KOPT-K1 (cell line): Measurements from ENCODE around the gene MCM5.
A peak's percentile ranks its signal among the peaks of the same experiment; 100 is the strongest.
"Not testable (repeated sequence)": the region's sequence is repeated elsewhere in the genome, so short reads cannot be mapped to it uniquely, and the experiment has no call there.

Experiments used
- H3K27ac ChIP-seq: fragments of 200-600 bp; sonication (generic); 2 replicates; pipeline ENCODE4 v1.5.1; 2016; ENCODE audit warnings: antibody characterized with exemption, mild to moderate bottlenecking, low read depth, low read length; ENCODE audit not compliant: poor library complexity, severe bottlenecking
- H3K36me3 ChIP-seq: fragments of 200-600 bp; sonication (generic); 2 replicates; pipeline ENCODE4 v1.5.1; 2017; ENCODE audit warnings: antibody characterized with exemption, mild to moderate bottlenecking, low read length, moderate library complexity; ENCODE audit not compliant: insufficient read depth
- H3K9me3 ChIP-seq: fragments of 200-600 bp; sonication (generic); 2 replicates; pipeline ENCODE4 v1.5.1; 2017; ENCODE audit warnings: antibody characterized with exemption, low read length, mild to moderate bottlenecking; ENCODE audit not compliant: insufficient read depth, poor library complexity, severe bottlenecking

MCM5 gene

DNA sequence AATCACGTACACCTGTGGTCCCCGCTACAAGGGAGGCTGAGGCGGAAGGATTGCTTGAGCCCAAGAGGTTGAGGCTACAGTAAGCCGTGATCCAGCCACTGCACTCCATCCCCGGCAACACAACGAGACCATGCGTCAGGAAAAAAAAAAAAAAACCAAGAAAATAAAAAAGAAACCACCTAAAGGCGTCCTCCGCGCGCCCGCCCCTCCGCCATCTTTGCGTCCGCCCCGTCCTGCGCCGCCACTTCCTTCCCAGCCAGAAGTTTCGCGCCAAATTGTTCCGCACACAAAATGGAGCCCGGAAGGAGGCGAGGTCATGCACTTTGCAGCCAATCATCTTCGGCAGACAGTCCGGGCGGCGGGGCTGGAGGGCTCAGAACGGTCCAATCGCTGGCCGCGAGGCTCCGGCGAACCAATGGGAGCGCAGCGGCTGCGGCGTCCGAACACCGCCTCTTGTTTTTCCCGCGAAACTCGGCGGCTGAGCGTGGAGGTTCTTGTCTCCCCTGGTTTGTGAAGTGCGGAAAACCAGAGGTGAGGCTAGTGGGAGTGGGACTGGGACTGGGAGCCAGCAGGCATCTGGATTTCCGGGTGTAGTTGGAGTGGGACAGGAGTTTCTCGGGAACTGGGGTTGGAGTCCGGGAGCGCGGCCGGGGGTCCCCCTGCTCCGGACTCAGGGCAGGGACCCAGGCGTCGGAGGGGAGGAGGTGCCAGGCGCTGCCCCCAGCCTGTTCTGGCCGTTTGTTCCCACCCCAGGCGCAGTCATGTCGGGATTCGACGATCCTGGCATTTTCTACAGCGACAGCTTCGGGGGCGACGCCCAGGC lies at the start of gene MCM5:
Gene MCM5, plus strand, starts transcription at position 463 of the 823 bp plus-strand sequence. Its CDS starts 299 bp downstream, at position 762.
- H3K9me3 ChIP-seq: no peaks in the 10 kb centered on the region
- peak within 1 kb of the TSS; percentile 96 for H3K27ac ChIP-seq
- H3K36me3 ChIP-seq: peaks cover 41% of the 10 kb centered on the region

DNA sequence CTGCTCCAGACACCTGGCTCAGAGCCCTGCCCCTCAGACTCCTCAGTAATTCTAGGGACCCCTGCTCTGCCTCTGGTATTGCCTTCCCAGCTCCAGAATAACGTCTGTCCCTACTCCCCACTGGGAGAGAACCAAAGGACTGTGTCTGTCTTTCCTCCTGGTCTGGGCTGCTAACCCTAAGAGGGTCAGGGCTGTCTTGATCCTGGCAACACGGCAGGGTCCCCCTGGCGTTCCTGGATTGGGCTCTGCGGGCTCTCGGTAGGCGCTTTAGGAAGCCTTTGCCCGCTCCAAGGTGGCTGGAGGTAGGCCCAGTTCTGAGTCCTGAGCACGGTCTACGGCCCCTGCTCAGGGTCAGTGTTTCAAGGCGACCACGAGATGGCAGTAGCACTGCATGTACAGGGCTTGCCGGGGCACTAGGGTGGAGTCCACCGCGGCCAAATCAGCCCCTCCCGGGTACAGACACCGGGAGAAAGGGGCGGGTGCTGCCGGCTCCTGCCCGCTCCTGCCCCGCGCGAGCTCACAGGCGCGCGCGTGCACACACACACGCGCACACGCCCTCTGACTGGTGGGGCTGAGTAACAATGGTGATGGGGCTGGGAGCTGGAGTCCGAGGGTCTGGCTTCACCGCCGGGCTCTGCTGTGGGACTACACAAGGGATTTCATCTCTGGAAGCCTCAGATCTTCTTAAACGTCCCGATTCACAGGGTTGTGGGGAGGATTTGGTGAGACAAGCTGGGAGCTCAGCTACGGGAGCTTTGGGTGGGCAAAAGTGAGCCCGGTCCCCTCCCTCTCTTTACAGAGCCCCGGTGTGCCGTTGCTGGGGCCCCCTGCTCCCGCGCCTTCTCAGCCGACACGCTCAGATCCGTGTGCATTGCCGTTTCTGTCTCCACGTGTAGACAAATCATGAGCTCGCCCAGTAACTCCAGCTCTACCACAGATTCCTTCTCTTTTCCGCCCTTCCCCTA lies 49.1 kb upstream of the MCM5 start:
- H3K9me3 ChIP-seq: no peaks in the 10 kb centered on the region
- H3K36me3 ChIP-seq: no peaks in the 10 kb centered on the region
- H3K27ac ChIP-seq: no peak overlapping the region

DNA sequence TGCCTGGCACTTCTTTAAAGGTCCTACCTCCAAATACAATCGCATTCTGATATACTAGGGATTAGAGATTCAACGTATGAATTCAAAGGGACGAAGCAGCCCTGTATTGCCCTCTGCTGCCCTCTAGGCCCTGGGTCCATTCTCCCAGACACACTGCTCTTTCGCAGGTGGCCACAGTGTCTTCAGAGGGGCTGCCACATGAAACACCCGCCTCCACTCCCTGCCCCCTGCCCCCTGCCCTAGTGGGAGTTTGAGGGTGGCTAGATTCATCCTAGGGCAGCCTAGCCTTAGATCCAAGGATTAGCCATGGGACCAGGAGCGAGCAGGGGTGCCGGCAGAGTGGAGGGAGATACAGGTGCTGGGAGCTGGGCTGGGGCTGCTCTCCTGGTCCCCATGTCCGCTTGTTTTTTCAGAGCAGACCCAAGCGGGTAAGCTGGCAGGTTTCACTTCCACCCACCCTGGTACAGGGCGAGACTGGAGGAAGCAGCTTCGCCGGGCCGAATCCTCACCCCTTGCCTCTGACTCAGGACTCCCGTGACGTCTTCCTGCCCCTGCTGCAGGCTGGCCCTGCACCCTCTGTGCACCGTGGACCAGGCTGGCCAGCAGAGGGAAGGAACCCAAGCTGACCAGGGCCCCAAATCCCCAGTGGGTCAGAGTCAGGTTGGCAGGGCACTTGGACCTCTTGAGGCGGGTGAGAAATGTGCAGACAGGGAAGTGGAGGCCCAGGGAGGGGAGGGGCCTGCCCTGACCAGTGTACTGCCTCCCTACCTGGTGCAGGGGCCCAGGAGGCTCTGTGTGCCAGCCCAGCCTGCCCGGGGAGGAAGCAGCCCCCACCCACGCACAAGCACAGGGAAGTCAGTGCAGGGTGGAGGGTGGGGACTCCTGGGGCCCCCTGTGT lies 47.5 kb upstream of the MCM5 start:
- no peaks in the 10 kb centered on the region for H3K36me3 ChIP-seq
- no peaks in the 10 kb centered on the region for H3K9me3 ChIP-seq
- no peak overlapping the region for H3K27ac ChIP-seq

DNA sequence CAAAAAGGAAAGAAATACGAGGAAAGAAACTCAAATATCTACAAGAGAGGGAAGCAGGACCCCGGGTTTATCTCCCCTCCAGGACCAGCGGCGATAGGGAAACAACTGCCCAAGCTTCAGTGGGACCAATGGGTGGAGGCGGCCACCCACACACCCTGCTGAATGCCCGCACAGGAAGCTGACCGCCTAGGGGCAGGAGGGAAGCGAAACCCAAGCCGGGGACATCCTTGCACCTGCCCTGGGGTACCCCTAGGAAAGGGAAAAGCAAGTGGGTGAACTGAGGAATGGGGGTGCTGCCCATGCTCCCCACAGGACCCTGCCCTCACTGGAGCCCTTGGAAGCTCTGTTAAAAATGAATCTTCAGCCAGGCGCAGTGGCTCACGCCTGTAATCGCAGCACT lies 46.6 kb upstream of the MCM5 start:
- Histone ChIP-seq H3K27ac (no peak overlapping the region), H3K36me3 (no peaks in the 10 kb centered on the region), H3K9me3 (no peaks in the 10 kb centered on the region)

DNA sequence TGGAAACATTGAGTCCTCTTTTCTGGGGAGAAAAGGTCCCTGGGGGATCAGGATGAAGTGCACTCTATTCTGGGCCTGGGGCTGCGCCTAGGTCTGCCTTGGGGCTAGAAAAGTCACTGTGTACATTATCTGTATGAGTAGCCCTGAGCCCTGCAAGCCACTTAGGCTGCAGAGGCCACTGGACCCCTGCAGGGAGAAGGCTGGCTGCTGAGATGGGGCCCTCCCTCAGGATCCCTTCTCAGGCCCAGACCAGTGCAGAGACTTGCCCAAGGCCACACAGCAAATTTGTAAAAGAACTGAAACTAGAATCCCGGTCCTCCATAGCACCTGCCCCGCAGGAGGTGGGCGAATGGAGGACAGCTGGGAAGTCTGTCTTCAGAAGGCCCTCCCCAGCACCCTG lies 45.9 kb upstream of the MCM5 start:
- Histone ChIP-seq H3K9me3 (no peaks in the 10 kb centered on the region), H3K36me3 (no peaks in the 10 kb centered on the region), H3K27ac (no peak overlapping the region)

DNA sequence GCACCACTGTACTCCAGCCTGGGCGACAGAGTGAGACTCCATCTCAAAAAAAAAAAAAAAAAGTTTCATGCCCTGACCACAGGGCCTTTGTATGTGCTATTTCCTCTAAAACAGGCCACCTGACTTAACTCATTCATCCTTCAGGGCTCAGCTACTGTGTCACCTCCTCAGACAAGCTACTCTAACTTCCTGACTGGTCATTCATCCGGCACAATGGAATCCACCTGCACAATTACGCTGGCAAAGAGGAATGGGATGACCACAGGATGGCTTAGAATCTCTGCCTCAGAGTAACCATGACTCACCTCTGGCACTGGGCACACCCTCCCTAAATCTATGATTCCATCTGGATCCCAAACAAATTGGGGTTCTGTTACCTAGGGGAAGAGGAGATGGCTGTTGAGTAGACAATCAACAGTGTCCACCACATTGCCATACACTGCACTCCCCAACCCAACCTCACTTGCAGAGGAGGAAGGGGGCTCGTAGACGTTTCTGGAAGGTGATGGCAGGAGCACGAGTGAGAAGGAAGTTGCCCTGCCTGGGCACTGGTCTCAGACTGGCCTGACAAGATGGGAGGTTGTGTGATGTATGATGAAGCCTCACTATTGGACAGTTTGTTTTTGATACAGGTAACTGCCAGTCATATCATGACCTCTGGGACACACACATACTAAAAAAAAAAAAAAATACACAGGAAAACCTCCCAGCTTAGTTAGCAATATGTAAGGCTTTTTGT lies 41.9 kb upstream of the MCM5 start:
- Histone ChIP-seq H3K9me3 (no peaks in the 10 kb centered on the region), H3K36me3 (no peaks in the 10 kb centered on the region), H3K27ac (no peak overlapping the region)

DNA sequence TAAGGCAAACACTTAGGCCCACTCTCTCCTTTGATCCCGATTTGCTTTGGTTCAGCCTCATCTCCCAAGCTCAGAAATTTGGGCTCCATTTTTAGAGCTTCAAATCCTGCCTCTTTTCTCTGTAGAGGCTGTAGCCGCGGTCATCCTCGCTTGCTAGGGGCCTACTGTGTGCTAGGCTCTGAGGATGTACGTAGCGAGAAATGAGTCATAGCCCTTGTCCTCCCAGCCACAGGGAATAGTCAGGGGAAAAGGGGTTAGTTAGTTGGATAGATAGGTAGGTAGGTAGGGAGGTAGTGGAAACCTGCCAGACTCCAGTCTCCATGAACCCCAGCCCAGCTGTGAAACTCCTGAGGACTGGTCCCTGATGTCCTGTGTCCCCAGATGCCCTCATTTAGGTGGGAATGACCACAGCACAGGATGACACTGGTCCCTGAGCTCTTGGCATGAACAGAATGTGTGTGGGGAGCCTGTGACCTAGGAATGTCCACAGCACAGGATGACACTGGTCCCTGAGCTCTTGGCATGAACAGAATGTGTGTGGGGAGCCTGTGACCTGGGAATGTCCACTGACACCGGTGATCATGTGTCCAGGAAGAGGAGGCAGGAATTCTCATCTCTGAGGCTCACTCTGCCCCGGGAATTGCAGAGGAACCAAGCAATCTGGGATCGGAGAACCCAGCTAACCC lies 40.4 kb upstream of the MCM5 start:
- H3K36me3 ChIP-seq: no peaks in the 10 kb centered on the region
- H3K9me3 ChIP-seq: no peaks in the 10 kb centered on the region
- H3K27ac ChIP-seq: no peak overlapping the region

DNA sequence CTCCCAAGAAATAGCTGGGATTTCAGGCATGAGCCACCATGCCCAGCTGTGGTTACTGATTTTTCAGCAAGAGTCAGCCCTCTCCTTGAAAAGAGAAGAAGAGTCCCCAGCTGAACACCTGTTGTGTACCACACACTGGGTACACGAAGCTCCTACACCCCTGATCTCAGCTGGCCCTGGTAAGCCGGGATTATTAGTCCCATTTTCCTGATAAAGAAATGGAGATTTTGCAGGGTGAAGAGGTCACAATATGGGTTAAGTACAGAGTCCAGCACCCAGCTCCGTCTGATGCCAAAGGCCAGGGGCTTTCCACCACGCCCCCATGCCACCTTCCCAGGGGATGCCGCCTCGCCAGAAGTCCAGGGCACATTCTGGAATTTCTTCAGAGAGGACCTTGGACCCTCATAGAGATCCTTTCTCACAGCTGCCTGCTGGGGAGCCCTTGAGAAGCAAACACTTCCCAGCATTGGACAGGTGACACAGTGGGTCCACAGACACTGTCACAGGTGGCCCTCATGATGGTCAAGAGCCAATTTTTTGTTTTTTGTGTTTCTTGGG lies 38.9 kb upstream of the MCM5 start:
- no peaks in the 10 kb centered on the region for H3K9me3 ChIP-seq
- H3K36me3 ChIP-seq: no peaks in the 10 kb centered on the region
- no peak overlapping the region for H3K27ac ChIP-seq

DNA sequence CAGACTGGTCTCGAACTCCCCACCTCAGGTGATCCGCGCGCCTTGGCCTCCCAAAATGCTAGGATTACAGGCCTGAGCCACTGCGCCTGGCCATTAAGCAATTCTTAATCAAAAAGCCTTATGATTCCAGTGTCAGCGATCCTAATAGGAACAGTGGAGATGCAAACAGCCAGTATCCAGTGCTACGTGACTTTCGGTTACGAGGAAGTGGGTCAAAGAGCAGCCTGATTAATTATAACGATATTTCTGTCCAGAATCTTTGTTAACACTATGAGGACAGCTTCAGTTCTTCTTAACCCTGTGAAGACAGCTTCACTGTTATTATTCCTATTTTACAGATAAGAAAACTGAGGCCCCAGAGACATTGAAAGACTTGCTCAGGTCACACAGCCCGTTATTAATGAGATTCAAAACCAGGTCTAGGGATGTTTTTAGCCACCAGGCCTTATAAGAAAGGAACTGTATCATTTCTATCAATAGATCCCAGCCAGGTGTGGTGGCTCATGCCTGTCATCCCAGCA lies 36.3 kb upstream of the MCM5 start:
- Histone ChIP-seq H3K27ac (no peak overlapping the region), H3K9me3 (no peaks in the 10 kb centered on the region), H3K36me3 (no peaks in the 10 kb centered on the region)

DNA sequence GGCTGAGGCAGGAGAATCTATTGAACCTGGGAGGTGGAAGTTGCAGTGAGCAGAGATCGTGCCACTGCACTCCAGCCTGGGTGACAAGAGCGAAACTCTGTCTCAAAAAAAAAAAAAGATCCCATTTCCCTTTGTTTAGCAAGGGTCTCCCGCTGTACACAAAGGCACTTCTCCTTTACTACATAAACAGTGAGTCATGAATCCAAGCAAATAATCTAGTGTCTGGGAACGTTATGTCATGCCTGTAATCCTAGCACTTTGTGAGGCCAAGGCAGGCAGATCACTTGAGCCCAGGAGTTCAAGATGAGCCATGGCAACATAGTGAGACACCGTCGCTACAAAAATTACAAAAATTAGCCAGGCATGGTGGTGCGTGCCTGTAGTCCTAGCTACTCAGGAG lies 35.7 kb upstream of the MCM5 start:
- not testable (repeated sequence) for H3K9me3 ChIP-seq, H3K36me3 ChIP-seq, H3K27ac ChIP-seq

DNA sequence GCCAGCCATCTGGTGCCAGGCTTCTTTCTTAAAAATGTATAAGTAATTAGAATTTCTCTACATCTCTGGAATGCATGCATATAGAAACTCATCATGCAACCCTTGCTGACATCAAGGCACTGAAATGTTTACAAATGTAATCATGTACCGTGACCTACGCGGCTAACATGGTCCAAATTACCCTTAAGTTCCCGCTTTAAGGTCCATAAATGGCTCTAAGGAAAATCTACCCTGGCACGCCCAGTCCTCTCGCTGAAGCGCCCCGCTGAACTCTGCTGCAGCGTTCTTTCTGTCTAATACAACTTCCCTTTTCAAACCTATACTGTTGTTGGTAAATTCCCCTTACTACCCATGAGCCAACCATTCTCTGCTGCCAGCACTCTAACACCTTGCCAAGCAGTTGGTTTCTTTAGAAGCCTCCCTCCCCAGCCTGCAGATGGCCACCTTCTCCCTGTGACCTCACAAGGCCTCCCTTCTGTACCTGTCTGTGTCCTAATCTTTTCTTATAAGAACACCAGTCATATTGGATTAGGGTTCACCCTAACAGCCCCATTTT lies 32.5 kb upstream of the MCM5 start:
- Histone ChIP-seq H3K27ac (no peak overlapping the region), H3K36me3 (no peaks in the 10 kb centered on the region), H3K9me3 (no peaks in the 10 kb centered on the region)

DNA sequence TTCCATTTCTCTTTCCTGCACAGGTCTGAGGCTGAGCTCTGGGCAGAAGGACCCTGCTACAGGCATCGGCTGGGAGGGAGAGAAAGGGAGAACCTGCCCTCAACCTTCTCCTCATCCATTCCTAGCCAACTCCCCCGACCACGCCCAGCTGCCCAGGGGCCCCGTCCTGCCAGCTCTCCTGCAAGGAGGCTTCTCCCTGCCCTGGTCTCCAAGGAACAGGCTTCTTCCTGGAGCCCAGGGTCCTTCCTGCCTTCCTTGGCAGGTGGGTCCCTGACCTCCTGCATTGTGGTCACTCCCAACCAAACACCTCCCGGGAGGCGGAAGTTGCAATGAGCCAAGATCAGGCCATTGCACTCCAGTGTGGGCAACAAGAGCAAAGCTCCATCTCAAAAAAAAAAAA lies 31.6 kb upstream of the MCM5 start:
- no peaks in the 10 kb centered on the region for H3K9me3 ChIP-seq
- H3K27ac ChIP-seq: no peak overlapping the region
- H3K36me3 ChIP-seq: no peaks in the 10 kb centered on the region

DNA sequence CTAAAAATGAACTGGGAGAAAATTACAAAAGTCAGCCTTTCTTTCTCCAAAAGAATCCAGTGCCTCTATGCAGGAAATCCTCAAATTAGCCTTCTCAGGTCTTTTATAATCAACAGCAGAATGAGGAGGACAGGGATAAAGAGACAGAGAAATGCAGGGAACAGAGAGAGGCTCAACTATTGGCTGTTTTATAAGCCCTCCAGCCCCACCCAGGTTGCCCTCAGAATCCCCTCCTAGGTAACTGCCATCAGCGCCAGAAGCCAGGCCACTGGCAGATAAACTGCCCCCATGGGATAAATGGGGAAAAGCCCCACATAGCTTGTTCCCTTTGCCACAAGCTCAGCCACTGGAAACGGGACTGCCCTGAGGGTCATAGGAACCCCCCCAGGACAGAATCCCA lies 29.9 kb upstream of the MCM5 start:
- Histone ChIP-seq H3K9me3 (no peaks in the 10 kb centered on the region), H3K27ac (no peak overlapping the region), H3K36me3 (no peaks in the 10 kb centered on the region)
